ENCODE results near the gene CEACAM8.

DNA sequence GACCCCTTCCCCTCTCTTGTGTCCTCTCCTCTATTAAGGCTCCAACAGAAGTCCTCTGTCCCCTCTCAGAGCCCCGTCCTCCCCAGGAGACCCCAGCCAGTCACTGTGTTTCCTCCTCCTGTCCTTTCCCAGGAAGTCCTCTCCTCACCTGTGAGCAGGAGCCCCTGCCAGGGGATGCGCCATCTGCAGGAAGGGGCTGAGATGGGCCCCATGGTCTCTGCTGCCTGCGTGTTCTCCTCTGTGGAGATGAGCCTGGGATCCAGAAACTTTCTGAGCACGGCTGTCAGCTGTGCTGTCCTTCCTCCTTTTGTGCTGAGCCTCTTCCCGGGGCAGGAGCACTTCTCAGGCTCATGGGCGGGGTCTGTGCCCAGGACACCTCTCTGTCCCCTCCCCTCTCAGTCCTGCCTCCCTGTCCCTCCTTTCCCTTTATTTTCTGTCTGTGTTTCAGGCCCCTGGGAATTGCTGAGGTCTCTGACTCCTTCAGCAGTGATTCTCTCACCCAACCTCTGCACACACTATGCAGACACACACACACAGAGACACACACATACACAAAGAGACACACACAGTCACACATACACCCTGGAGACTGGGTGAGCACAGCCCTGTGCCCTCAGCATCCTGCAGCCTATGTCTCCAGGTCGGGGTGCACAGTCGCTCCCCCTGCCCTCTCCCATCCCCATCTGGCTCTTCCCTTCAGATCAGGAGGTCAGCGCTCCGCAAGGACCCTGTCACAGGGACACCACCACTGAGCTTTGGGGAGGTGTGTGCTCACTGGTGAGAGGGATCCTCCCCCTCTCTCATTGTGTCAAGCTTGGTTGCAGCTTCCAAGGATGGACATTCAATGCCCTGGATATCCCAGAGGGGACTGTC is at the start of gene CEACAM8:
- TF ChIP-seq CTCF (IDR thresholded peaks at IDR 0.05) (no peak), POLR2AphosphoS5 (IDR thresholded peaks at IDR 0.05) (no peak), POLR2A (IDR thresholded peaks at IDR 0.05) (no peak), EP300 (IDR thresholded peaks at IDR 0.05; ENCODE audit: low read depth) (no peak)

Data from transverse colon (tissue), 4 donors.